Epidermal melanocyte (primary cell): ENCODE results near the gene CBY3.
A peak's percentile ranks its signal among the peaks of the same experiment; 100 is the strongest.
"Not testable (repeated sequence)": the region's sequence is repeated elsewhere in the genome, so short reads cannot be mapped to it uniquely, and the experiment has no call there.

Experiments
- DNase-seq: peaks from one replicate; pipeline ENCODE4 v3.0.0; 2011; ENCODE audit warnings: low spot score; ENCODE audit not compliant: insufficient read length

Gene CBY3

GRCh38 chr5:179678223-179679013 is 2.4 kb downstream of the CBY3 start:
- DNase-seq, result peak; percentile 88

GRCh38 chr5:179668391-179668790 is 12.4 kb downstream of the CBY3 start:
- DNase-seq, result no peak

DNA sequence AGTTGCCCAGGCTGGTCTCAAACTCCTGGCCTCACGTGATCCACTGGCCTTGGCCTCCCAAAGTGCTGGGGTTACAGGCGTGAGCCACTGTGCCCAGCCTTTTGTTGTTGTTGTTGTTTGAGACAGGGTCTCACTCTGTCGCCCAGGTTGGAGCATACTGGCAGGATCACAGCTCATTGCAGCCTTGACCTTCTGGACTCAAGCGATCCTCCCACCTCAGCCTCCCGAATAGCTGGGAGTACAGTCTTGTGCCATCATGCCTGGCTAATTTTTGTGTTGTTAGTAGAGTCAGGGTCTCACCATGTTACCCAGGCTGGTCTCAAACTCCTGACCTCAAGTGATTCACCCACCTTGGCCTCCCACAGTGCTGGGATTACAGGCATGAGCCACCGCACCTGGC is 19.2 kb downstream of the CBY3 start:
- not testable (repeated sequence) for DNase-seq

DNA sequence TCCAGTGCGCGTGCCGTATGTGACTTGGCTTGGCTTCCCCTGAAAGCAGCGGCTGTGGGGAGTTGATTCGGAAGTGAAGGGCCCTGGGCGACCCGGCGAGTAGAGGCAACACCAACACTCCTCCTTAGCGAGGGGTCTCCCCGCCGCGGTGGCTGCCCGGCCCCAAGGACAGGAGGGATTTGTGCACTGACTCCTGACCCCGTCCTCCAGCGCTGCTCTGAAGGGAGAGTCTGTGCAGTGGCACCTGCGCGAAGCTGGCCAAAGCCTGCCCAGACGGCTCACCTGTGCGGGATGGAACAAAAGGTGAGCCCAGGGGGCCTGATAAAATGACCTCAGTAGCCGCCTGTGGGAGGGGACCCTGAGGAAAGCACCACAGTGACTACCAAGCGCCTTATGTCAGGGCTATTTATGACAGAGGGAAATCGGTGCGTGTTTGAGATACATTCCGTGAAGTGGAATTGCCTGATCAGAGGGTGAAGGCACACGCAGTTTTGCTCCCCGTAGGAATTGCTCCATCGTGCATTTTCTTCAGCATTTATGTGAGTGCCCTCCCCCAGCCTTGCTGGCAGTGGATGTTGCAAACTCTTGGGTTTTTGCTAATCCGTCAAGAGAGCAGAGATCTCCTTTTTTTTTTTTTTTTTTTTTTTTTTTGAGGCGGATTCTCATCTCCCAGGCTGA is 22.5 kb downstream of the CBY3 start:
- not testable (repeated sequence) for DNase-seq

- not testable (repeated sequence) for DNase-seq
Observed at GRCh38 chr5:179657302-179658178, 23.3 kb downstream of the CBY3 start.

- not testable (repeated sequence) for DNase-seq
Observed at GRCh38 chr5:179653135-179653534, 27.7 kb downstream of the CBY3 start.

DNA sequence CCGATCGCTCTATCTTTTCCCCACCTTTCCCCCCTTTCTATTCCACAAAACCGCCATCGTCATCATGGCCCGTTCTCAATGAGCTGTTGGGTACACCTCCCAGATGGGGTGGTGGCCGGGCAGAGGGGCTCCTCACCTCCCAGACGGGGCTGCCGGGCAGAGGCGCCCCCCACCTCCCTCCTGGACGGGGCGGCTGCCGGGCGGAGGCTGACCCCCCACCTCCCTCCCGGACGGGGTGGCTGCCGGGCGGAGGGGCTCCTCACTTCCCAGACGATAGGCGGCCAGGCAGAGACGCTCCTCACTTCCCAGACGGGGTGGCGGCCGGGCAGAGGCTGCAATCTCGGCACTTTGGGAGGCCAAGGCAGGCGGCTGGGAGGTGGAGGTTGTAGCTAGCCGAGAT is 30.6 kb downstream of the CBY3 start:
- not testable (repeated sequence) for DNase-seq

DNA sequence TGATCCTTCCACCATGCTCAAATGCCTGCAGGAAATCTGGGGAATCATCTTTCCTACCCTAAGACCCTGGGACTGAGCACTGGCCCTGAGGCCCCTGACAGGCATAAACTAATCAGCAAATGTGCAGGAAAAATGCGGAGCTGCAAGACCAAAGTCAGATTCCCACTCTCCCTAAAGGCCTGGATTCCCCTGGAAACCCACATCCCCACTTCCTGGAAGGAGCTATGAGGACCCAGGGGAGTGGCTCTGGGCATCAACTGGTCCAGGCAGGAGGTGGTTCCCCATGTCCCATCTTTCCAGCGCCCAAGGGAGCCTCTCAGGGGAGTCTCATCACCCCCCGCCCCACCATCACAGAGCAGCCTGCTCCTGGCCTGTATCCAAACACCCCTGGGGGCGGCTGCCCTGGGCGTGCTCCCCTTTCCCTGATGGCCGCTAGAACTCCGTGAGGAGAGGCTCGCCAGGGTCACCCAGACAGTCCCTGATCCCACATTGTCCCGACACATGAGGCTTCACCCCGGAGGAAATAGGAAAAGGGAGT is 31.6 kb downstream of the CBY3 start:
- not testable (repeated sequence) for DNase-seq

DNA sequence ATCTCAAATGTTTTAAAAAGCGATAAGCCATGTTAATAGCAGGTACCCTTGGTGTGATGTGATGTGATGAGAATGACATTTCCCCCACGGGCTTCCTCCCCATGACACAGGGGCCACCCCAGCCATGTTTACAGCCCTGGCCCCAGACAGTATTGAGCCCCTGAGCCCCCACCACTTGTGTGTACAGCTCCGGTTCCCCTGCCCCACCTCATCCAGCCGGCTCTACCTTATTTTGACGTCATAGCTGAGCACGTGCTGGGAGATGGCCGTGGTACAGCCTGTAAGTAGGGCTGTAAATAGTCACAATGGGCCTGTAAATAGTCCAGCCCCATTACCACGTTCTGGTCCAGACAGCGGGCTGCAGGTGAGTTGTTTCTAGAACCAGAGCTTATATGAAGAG is 32.4 kb downstream of the CBY3 start:
- DNase-seq, result no peak

DNA sequence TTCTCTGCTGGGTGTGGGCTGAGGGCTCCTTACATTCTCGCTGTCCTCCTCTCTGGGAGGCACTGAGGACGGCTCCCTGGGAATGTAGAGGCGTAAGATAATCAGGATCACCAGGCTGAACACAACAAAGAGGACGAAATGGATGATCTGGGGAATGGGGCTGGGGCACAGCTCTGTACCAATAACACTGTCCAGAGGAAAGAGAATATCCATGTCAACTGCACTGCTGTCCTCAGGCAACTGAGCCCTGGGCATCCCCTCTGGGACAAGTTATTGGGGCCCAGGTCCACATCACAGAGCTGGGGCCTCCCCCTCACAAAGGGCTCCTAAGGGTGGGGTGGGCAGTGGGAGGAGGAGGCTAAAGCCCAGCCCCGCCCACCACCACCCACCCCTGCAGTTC is 36.1 kb downstream of the CBY3 start:
- DNase-seq, result not testable (repeated sequence)

- not testable (repeated sequence) for DNase-seq
Observed at GRCh38 chr5:179643141-179643920, 37.5 kb downstream of the CBY3 start.

- not testable (repeated sequence) for DNase-seq
Observed at GRCh38 chr5:179642626-179643025, 38.2 kb downstream of the CBY3 start.

DNA sequence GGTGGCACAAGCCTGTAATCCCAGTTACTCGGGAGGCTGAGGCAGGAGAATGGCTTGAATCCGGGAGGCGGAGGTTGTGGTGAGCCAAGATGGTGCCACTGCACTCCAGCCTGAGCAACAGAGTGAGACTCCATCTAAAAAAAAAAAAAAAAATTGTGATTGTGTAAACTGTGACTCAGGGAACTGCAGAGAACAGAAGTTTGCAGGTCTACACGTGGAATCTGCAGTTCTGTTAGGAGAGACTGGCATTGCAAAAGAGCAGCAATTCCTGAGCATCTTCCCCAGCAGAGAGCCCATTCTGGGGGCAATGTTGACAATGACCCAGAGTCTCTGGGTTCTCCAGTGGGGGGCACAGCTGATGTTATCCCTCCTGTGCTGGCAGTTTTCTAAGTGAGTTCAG is 39.1 kb downstream of the CBY3 start:
- not testable (repeated sequence) for DNase-seq

DNA sequence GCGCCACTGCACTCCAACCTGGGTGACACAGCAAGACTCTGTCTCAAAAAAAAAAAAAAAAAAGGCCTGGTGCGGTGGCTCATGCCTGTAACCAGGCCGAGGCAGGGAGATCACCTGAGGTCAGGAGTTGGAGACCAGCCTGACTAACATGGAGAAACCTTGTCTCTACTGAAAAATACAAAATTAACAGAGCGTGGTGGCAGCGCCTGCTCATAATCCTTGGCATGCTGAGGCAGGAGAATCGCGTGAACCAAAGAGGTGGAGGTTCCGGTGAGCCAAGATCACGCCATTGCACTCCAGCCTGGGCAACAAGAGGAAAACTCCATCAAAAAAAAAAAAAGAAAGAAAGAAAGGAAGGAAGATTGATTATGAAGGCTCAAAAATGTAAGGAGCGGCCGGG is 41.5 kb downstream of the CBY3 start:
- not testable (repeated sequence) for DNase-seq

GRCh38 chr5:179634370-179635172 is 46.3 kb downstream of the CBY3 start:
- not testable (repeated sequence) for DNase-seq

- not testable (repeated sequence) for DNase-seq
Observed at GRCh38 chr5:179633501-179634369, 47.1 kb downstream of the CBY3 start.
